ENCODE results near the gene PGLYRP3.

- TF ChIP-seq, protein P1, sequence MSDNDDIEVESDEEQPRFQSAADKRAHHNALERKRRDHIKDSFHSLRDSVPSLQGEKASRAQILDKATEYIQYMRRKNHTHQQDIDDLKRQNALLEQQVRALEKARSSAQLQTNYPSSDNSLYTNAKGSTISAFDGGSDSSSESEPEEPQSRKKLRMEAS (IDR thresholded peaks at IDR 0.05; ENCODE audit: insufficient read depth, insufficient read length) = no peak
- no peak for TF ChIP-seq POLR2A (IDR thresholded peaks at IDR 0.05; ENCODE audit: low read depth, low read length)
- TF ChIP-seq POLR2AphosphoS5 (IDR thresholded peaks at IDR 0.05; ENCODE audit: insufficient read depth, low read depth, low read length) = no peak
- TF ChIP-seq EZH2 (IDR thresholded peaks at IDR 0.05; ENCODE audit: borderline replicate concordance, low read depth, low read length, severe bottlenecking) = no peak
Observed at GRCh38 chr1:153306303-153307220, 6.2 kb downstream of the PGLYRP3 start.
